Measurements from ENCODE around the gene CCDC15.

Gene CCDC15

GRCh38 chr11:124922831-124923230, 31.2 kb upstream of the CCDC15 start:
- TF ChIP-seq POLR2AphosphoS5 (IDR thresholded peaks at IDR 0.05; ENCODE audit: low read depth, low read length), result no peak
- no peak for TF ChIP-seq POLR2A (IDR thresholded peaks at IDR 0.05; ENCODE audit: low read depth, low read length)
- TF ChIP-seq POU2F2 (IDR thresholded peaks at IDR 0.05; ENCODE audit: low read depth, low read length), result no peak
- no peak for TF ChIP-seq SPI1 (IDR thresholded peaks at IDR 0.05; ENCODE audit: low read depth, low read length)
- TF ChIP-seq PAX5 (IDR thresholded peaks at IDR 0.05; ENCODE audit: insufficient read depth, low read length, severe bottlenecking), result no peak
- TF ChIP-seq TAF1 (IDR thresholded peaks at IDR 0.05; ENCODE audit: low read depth, low read length), result no peak
- FAIRE-seq, result no peak
- DNase-seq (ENCODE audit: insufficient read length, low spot score), result no peak

- FAIRE-seq (no peak), DNase-seq (ENCODE audit: insufficient read length, low spot score) (no peak)
- TF ChIP-seq SPI1 (IDR thresholded peaks at IDR 0.05; ENCODE audit: low read depth, low read length) (no peak), PAX5 (IDR thresholded peaks at IDR 0.05; ENCODE audit: insufficient read depth, low read length, severe bottlenecking) (no peak), POLR2A (IDR thresholded peaks at IDR 0.05; ENCODE audit: low read depth, low read length) (no peak), POU2F2 (IDR thresholded peaks at IDR 0.05; ENCODE audit: low read depth, low read length) (no peak), POLR2AphosphoS5 (IDR thresholded peaks at IDR 0.05; ENCODE audit: low read depth, low read length) (no peak), TAF1 (IDR thresholded peaks at IDR 0.05; ENCODE audit: low read depth, low read length) (no peak)
Observed at GRCh38 chr11:124923296-124923695, 30.7 kb upstream of the CCDC15 start.

- FAIRE-seq, result no peak
- DNase-seq (ENCODE audit: insufficient read length, low spot score), result no peak
- no peak for TF ChIP-seq SPI1 (IDR thresholded peaks at IDR 0.05; ENCODE audit: low read depth, low read length)
- TF ChIP-seq TAF1 (IDR thresholded peaks at IDR 0.05; ENCODE audit: low read depth, low read length), result no peak
Observed at GRCh38 chr11:124928942-124929665, 24.9 kb upstream of the CCDC15 start.

GRCh38 chr11:124930799-124931198, 23.2 kb upstream of the CCDC15 start:
- FAIRE-seq (no peak), DNase-seq (ENCODE audit: insufficient read length, low spot score) (no peak)
- no peak for TF ChIP-seq POLR2AphosphoS5 (IDR thresholded peaks at IDR 0.05; ENCODE audit: low read depth, low read length)
- TF ChIP-seq POU2F2 (IDR thresholded peaks at IDR 0.05; ENCODE audit: low read depth, low read length), result no peak
- no peak for TF ChIP-seq PAX5 (IDR thresholded peaks at IDR 0.05; ENCODE audit: insufficient read depth, low read length, severe bottlenecking)
- TF ChIP-seq POLR2A (IDR thresholded peaks at IDR 0.05; ENCODE audit: low read depth, low read length), result no peak
- TF ChIP-seq SPI1 (IDR thresholded peaks at IDR 0.05; ENCODE audit: low read depth, low read length), result peak; percentile 65

- FAIRE-seq, result no peak
- TF ChIP-seq POLR2A (IDR thresholded peaks at IDR 0.05; ENCODE audit: low read depth, low read length), result no peak
- no peak for TF ChIP-seq POU2F2 (IDR thresholded peaks at IDR 0.05; ENCODE audit: low read depth, low read length)
- TF ChIP-seq TAF1 (IDR thresholded peaks at IDR 0.05; ENCODE audit: low read depth, low read length), result no peak
- no peak for TF ChIP-seq SPI1 (IDR thresholded peaks at IDR 0.05; ENCODE audit: low read depth, low read length)
- no peak for TF ChIP-seq PAX5 (IDR thresholded peaks at IDR 0.05; ENCODE audit: insufficient read depth, low read length, severe bottlenecking)
- TF ChIP-seq POLR2AphosphoS5 (IDR thresholded peaks at IDR 0.05; ENCODE audit: low read depth, low read length), result no peak
- no peak for DNase-seq (ENCODE audit: insufficient read length, low spot score)
Observed at GRCh38 chr11:124934862-124935547, 19.0 kb upstream of the CCDC15 start.

GRCh38 chr11:124935548-124936514, 18.2 kb upstream of the CCDC15 start, which contains the start of gene HEPACAM:
Gene HEPACAM (minus strand): TSS chr11:124936047. CDS start chr11:124936006, 41 bp downstream.
- TF ChIP-seq POLR2A (IDR thresholded peaks at IDR 0.05; ENCODE audit: low read depth, low read length) (no peak), POU2F2 (IDR thresholded peaks at IDR 0.05; ENCODE audit: low read depth, low read length) (no peak), PAX5 (IDR thresholded peaks at IDR 0.05; ENCODE audit: insufficient read depth, low read length, severe bottlenecking) (no peak), TAF1 (IDR thresholded peaks at IDR 0.05; ENCODE audit: low read depth, low read length) (no peak), POLR2AphosphoS5 (IDR thresholded peaks at IDR 0.05; ENCODE audit: low read depth, low read length) (no peak), SPI1 (IDR thresholded peaks at IDR 0.05; ENCODE audit: low read depth, low read length) (no peak)
- DNase-seq (ENCODE audit: insufficient read length, low spot score) (no peak), FAIRE-seq (no peak)

GRCh38 chr11:124937336-124937935, 16.6 kb upstream of the CCDC15 start:
- TF ChIP-seq POU2F2 (IDR thresholded peaks at IDR 0.05; ENCODE audit: low read depth, low read length) (no peak), POLR2A (IDR thresholded peaks at IDR 0.05; ENCODE audit: low read depth, low read length) (no peak), PAX5 (IDR thresholded peaks at IDR 0.05; ENCODE audit: insufficient read depth, low read length, severe bottlenecking) (no peak), TAF1 (IDR thresholded peaks at IDR 0.05; ENCODE audit: low read depth, low read length) (no peak), SPI1 (IDR thresholded peaks at IDR 0.05; ENCODE audit: low read depth, low read length) (no peak), POLR2AphosphoS5 (IDR thresholded peaks at IDR 0.05; ENCODE audit: low read depth, low read length) (no peak)
- FAIRE-seq, result no peak
- no peak for DNase-seq (ENCODE audit: insufficient read length, low spot score)

GRCh38 chr11:124938206-124938765, 15.7 kb upstream of the CCDC15 start:
- no peak for DNase-seq (ENCODE audit: insufficient read length, low spot score)
- no peak for TF ChIP-seq TAF1 (IDR thresholded peaks at IDR 0.05; ENCODE audit: low read depth, low read length)
- no peak for TF ChIP-seq POLR2A (IDR thresholded peaks at IDR 0.05; ENCODE audit: low read depth, low read length)
- TF ChIP-seq POLR2AphosphoS5 (IDR thresholded peaks at IDR 0.05; ENCODE audit: low read depth, low read length), result no peak
- no peak for TF ChIP-seq SPI1 (IDR thresholded peaks at IDR 0.05; ENCODE audit: low read depth, low read length)
- TF ChIP-seq PAX5 (IDR thresholded peaks at IDR 0.05; ENCODE audit: insufficient read depth, low read length, severe bottlenecking), result no peak
- TF ChIP-seq POU2F2 (IDR thresholded peaks at IDR 0.05; ENCODE audit: low read depth, low read length), result no peak
- no peak for FAIRE-seq

Measured in GM12891 (cell line).